Measurements from ENCODE around the gene ANKRD50.

Gene ANKRD50

DNA sequence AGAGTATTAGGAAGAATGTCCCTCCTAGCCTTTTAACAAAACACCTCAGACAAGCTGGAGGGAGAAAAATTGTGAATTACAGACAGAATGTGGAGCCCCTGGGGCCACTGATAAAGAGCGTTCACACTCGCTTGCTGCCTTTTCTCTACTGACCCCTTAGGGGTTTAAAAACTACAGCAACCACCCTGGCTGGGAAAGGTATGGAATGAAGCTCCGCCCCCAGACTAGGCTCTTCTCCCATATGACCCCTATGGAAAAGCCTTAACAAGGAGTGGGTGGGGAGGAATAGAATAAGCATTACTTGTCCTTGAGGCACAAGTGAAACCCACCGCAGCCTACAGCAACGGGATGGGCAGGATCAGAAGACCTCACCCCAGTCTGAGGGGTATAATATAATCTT is 26.3 kb downstream of the ANKRD50 start:
- peaks cover 70% of the 10 kb centered on the region for H3K36me3 Mint-ChIP-seq (ENCODE audit: low read depth)
- peaks cover 4% of the 10 kb centered on the region for H3K4me1 Mint-ChIP-seq
- TF ChIP-seq, protein P1, sequence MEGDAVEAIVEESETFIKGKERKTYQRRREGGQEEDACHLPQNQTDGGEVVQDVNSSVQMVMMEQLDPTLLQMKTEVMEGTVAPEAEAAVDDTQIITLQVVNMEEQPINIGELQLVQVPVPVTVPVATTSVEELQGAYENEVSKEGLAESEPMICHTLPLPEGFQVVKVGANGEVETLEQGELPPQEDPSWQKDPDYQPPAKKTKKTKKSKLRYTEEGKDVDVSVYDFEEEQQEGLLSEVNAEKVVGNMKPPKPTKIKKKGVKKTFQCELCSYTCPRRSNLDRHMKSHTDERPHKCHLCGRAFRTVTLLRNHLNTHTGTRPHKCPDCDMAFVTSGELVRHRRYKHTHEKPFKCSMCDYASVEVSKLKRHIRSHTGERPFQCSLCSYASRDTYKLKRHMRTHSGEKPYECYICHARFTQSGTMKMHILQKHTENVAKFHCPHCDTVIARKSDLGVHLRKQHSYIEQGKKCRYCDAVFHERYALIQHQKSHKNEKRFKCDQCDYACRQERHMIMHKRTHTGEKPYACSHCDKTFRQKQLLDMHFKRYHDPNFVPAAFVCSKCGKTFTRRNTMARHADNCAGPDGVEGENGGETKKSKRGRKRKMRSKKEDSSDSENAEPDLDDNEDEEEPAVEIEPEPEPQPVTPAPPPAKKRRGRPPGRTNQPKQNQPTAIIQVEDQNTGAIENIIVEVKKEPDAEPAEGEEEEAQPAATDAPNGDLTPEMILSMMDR (IDR thresholded peaks at IDR 0.05; ENCODE audit: unreplicated experiment in 3 of 3) = no peak
- H3K9me3 Mint-ChIP-seq = peaks cover 27% of the 10 kb centered on the region
- H3K27me3 Mint-ChIP-seq (ENCODE audit: low read depth) = no peaks in the 10 kb centered on the region
- H3K4me3 Mint-ChIP-seq = no peak overlapping the region
- H3K27ac Mint-ChIP-seq = no peak overlapping the region

DNA sequence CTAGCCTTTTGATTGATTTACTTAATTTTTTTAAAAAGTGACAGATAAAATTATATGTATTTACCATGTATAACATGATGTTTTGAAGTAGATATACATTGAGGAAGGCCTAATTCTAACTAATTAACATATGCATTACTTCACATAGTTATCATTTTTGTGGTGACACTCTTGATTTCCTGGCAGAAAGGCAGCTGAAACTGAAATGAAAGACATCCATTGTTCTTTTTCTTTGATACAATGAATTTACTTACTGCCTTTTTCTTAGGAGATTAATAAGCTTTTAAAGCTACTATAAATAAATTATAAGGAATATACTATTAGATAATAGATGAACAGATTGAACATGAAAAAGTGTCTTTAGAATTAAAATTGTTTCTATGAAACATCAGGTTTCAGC is 26.7 kb downstream of the ANKRD50 start:
- no peaks in the 10 kb centered on the region for H3K27me3 Mint-ChIP-seq (ENCODE audit: low read depth)
- H3K9me3 Mint-ChIP-seq = peaks cover 25% of the 10 kb centered on the region
- no peak overlapping the region for H3K4me3 Mint-ChIP-seq
- TF ChIP-seq, protein P1 (IDR thresholded peaks at IDR 0.05; ENCODE audit: unreplicated experiment in 3 of 3) = no peak
- H3K36me3 Mint-ChIP-seq (ENCODE audit: low read depth) = peaks cover 71% of the 10 kb centered on the region
- H3K4me1 Mint-ChIP-seq = peaks cover 4% of the 10 kb centered on the region
- no peak overlapping the region for H3K27ac Mint-ChIP-seq

DNA sequence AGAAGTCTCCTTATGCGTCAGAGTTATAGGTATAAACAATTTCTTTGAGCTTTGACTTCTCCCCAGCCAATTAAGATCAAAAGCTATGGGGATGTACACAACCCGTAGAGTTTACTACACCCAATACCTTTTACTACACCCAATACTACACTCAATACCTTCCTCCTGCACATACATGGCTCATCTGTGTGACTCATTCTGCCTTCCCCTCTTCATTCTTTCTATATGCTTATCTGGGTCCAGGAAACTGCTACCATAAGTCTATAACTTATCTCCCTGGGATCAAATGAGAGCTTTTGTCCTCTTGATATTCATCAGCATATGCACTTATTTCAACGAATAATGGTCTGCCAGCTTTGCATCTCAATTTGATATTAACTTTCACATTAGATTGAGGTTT is 28.2 kb downstream of the ANKRD50 start:
- Mint-ChIP-seq H3K27ac (no peak overlapping the region), H3K4me3 (no peak overlapping the region), H3K36me3 (ENCODE audit: low read depth) (peaks cover 73% of the 10 kb centered on the region), H3K4me1 (peaks cover 4% of the 10 kb centered on the region), H3K9me3 (peaks cover 21% of the 10 kb centered on the region), H3K27me3 (ENCODE audit: low read depth) (no peaks in the 10 kb centered on the region)
- TF ChIP-seq, protein P1 (IDR thresholded peaks at IDR 0.05; ENCODE audit: unreplicated experiment in 3 of 3) = no peak

DNA sequence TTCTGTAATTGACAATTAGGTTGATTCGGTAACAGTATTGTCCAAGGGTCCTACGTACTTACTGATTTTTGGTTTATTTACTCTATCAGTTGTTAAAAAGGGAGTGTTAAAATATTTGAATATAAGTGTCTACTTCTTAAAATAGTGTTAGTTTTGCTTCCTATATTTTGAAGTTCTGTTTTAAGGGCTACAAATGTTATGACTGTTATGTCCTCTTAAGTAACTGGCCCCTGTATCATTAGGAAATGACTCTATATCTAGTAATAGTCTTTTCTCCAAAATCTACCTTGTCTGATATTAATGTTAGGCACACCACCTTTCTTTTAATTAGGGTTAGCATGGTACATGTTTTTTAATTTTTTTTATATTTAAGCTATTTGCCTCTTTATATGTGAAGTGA is 30.1 kb downstream of the ANKRD50 start:
- Mint-ChIP-seq H3K36me3 (ENCODE audit: low read depth) (peaks cover 62% of the 10 kb centered on the region), H3K9me3 (peaks cover 11% of the 10 kb centered on the region), H3K27me3 (ENCODE audit: low read depth) (no peaks in the 10 kb centered on the region), H3K4me3 (no peak overlapping the region), H3K27ac (no peak overlapping the region), H3K4me1 (peaks cover 4% of the 10 kb centered on the region)
- TF ChIP-seq, protein P1 (IDR thresholded peaks at IDR 0.05; ENCODE audit: unreplicated experiment in 3 of 3) = no peak

DNA sequence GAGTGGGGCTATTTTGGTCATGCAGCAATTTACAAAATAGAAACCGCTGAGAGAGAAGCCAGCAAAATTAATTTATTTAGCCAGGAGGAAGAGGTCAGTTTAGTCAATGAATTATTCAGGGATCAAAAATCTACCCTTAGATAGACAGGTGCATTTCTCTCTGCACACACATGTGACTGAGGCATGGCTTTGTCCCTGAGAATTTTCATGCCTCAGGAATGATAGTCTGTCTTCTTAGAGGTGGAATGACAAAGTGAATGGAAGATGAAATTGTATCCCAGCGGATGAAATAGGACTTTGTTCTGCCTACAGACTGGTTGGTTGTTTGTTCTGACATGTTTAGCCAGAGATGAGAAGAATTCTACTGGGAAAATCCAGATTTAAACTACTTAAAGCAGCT is 46.0 kb downstream of the ANKRD50 start:
- Mint-ChIP-seq H3K4me1 (peaks cover 7% of the 10 kb centered on the region), H3K36me3 (ENCODE audit: low read depth) (peaks cover 62% of the 10 kb centered on the region), H3K4me3 (no peak overlapping the region), H3K27me3 (ENCODE audit: low read depth) (no peaks in the 10 kb centered on the region), H3K9me3 (no peaks in the 10 kb centered on the region), H3K27ac (no peak overlapping the region)
- TF ChIP-seq, protein P1 (IDR thresholded peaks at IDR 0.05; ENCODE audit: unreplicated experiment in 3 of 3) = no peak

DNA sequence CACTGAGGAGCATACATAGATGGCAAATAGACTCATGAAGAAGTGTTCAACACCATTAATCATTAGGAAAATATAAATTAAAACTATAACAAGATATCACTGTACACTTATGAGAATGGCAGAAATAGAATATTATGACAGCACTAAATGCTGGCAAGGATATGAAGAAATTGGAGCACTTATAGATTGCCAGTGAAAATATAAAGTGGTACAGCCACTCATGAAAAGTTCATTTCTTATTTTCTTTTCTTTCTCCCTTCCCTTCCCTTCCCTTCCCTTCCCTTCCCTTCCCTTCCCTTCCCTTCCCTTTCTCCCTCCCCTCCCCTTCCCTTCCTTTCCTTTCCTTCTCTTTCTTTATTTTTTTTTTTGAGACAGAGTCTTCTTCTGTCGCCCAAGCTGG is 53.7 kb downstream of the ANKRD50 start:
- no peaks in the 10 kb centered on the region for H3K27me3 Mint-ChIP-seq (ENCODE audit: low read depth)
- no peaks in the 10 kb centered on the region for H3K4me1 Mint-ChIP-seq
- H3K36me3 Mint-ChIP-seq (ENCODE audit: low read depth) = peaks cover 20% of the 10 kb centered on the region
- H3K4me3 Mint-ChIP-seq = no peak overlapping the region
- no peaks in the 10 kb centered on the region for H3K9me3 Mint-ChIP-seq
- TF ChIP-seq, protein P1 (IDR thresholded peaks at IDR 0.05; ENCODE audit: unreplicated experiment in 3 of 3) = no peak
- H3K27ac Mint-ChIP-seq = no peak overlapping the region
